GM19468 (cell line): ENCODE results near the gene CTXND1.
"Not testable (repeated sequence)": the region's sequence is repeated elsewhere in the genome, so short reads cannot be mapped to it uniquely, and the experiment has no call there.

Experiments used
- ATAC-seq: cut with Tn5 transposase; IDR thresholded peaks from one replicate; pipeline ENCODE4 v1.9.1; 2021; ENCODE audit warnings: mild to moderate bottlenecking, moderate library complexity, moderate number of reproducible peaks; ENCODE audit not compliant: unreplicated experiment; ENCODE audit errors: extremely low read depth

CTXND1 gene

DNA sequence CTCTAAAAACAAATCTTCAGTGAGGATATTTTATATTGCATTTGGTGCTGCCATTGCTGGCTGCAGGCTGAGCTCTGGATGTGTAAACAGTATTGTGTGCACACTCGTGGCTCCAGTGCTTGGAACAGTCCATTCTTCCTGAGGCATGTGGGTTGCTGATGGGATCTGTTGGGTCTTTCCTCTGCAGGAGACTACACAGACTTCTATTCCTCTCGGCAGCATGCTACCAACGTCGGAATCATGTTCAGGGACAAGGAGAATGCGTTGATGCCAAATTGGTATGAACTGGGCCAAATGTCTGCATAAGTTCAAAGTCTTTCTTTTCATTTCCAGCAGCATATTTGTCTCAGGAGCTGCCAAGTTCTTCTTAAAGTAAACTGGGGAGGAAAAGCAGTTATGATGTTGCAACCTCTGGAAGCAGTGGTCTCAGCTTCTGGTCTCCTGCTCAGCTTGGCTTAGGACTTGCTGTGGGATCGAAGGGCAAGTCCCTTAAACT is 89.9 kb downstream of the CTXND1 start:
- no peak for ATAC-seq

DNA sequence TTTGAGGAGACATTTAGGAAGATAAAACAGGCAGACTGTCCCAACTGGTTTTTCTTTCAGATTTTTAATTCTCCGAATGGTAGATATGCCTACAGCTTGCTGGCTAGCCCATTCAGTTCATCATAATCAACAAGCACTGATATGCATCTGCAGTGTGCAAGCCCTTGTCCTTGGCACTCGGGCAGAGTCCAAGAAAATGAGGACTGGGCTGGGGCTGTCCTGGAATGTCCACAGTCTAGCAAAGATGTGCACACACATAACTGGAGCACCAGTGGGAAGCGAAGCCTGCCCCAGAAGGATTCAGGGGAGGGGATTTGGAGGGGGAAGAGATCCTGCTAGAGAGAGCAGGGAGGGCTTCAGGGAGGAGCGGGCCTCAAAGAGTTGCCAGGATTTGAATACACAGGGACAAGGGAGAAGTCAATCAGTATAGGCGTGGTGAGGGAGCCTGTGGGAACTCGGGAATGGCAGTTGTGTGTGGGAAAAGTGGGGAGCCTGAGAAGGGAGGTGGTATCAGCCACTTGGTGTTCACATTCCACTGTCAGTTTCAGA is 90.5 kb downstream of the CTXND1 start:
- no peak for ATAC-seq

DNA sequence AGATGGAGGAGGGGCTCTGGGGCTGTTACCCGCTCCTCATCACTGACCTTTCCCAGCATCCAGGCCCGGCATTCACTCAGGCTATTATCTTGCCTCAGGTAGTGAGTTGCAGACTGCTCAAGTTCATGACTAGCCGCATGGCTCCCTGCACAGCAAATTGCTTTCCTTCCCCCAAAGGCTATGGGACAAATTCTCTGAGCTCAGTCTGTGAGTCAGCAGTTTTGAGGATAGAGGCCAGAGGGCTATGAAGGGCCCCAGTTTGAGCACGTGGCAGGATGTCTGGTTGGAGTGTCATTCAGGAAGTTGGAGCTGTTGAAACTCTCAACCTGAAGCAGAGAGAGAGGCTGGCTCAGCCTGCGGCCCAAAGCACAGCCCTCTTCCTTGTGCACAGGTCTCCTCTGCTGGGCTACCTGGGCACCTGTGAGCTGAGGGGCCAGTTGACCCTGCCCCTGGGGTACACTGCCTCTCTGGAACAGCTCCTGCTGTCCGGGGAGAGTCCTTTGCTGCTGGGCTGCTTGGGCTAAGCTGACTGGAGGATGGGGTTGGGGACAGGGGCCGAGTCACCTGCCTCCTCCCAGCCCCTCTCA is 91.3 kb downstream of the CTXND1 start:
- peak; percentile 65 for ATAC-seq

GRCh38 chr15:80159811-80160569 is 92.0 kb downstream of the CTXND1 start:
- no peak for ATAC-seq

- ATAC-seq = no peak
Measured at GRCh38 chr15:80159301-80159700, 92.7 kb downstream of the CTXND1 start.

DNA sequence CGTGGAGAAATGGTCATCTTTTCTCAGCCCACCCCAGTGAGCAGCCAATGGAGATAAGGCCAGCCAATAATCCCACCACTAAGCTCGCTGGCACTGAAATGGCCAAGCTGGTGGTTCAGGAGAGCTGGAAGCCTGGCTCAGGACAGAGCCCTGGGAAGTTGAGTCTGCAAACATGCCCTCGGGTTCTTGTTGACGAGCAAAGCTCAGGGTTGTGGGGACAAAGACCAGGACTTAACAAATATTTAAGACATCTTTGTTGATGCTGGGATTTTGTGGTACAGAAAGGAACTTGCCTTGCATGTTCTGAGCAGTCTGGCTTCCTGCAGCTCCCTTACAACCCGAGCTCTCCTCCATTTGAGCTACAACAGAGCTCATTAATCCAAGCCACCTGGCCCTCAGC is 94.8 kb downstream of the CTXND1 start:
- no peak for ATAC-seq

GRCh38 chr15:80156176-80156720 is 95.8 kb downstream of the CTXND1 start:
- ATAC-seq = no peak

DNA sequence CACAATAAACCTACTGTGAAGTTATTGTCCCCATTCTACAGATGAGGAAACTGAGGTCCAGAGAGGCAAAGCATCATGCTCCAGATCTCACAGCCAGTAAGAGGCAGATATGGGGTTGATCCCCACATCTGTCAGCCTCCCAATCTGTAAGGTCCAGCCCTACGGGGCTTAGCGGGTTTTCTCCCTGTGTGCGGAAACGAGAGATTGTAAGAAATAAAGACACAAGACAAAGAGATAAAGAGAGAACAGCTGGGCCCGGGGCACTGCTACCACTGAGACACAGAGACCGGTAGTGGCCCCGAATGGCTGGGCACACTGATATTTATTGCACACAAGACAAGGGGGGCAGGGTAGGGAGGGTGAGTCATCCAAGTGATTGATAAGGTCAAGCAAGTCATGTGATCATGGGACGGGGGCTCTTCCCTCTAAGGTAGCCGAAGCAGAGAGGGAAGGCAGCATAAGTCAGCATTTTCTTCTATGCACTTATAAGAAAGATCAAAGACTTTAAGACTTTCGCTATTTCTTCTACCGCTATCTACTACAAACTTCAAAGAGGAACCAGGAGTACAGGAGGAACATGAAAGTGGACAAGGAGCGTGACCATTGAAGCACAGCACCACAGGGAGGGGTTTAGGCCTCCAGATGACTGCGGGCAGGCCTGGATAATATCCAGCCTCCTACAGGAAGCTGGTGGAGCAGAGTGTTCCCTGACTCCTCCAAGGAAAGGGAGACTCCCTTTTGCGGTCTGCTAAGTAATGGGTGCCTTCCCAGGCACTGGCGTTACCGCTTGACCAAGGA is 96.4 kb downstream of the CTXND1 start:
- not testable (repeated sequence) for ATAC-seq

DNA sequence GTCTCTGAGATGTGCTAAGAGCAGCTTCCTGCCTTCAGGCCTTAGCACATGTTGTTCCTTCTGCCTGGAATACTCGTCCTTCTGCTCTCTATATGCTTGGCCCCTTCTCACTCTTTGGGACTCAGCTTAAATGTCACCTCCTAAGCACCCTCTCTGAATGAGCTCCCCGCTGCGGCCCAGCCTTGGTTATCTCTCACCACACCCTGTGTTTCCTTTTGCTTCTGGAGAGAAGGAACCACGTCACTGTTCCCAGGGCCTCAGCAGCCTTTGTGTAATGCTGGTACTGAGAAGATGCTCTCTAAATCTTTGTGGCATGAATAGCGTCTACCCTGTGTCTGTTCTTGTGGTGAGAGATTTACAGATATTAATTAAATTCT is 97.0 kb downstream of the CTXND1 start:
- no peak for ATAC-seq

DNA sequence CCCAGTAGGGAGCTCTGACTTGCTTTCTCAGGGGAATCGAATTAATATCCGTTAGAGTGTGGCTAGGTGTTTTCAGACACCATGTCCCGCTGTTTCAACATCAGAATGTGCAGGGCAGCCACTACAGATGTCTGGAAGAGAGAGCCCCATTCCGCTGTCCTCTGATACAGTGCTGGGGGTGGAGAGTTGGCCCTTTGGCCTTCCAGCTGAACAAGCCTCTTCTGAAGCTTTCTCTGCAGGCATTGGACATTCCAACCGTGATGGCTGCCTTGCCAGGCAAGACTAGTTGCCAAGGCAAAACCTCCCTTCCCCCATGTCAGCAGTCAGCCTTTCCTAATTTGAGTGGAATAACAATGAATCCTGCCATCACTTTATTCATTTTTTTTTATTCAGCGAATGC is 97.7 kb downstream of the CTXND1 start:
- ATAC-seq = no peak

DNA sequence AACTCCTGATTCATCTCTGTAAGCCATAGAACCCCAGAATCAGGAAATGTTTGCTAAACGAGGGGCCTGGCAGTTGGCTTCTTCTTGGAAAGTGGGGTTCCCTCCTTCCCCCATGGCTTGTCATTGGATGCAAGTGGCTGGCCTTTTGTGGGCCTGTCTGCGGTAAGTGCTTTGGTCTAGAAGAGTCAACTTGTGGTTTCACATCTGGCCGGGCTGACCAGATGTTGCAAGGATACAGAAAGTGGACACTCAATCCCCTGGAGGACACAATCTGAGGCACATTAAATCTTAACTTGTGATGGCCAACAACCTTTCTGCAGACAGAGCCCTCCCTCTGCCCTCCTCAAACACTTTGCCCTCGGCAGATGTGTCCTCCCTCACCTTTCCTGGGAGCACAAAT is 98.1 kb downstream of the CTXND1 start:
- ATAC-seq = no peak

GRCh38 chr15:80152896-80153876 is 98.8 kb downstream of the CTXND1 start, which contains the start of gene FAH:
Gene FAH, plus strand, starts transcription at chr15:80152999. Its CDS starts 56 bp downstream, at chr15:80153055.
- ATAC-seq = no peak

DNA sequence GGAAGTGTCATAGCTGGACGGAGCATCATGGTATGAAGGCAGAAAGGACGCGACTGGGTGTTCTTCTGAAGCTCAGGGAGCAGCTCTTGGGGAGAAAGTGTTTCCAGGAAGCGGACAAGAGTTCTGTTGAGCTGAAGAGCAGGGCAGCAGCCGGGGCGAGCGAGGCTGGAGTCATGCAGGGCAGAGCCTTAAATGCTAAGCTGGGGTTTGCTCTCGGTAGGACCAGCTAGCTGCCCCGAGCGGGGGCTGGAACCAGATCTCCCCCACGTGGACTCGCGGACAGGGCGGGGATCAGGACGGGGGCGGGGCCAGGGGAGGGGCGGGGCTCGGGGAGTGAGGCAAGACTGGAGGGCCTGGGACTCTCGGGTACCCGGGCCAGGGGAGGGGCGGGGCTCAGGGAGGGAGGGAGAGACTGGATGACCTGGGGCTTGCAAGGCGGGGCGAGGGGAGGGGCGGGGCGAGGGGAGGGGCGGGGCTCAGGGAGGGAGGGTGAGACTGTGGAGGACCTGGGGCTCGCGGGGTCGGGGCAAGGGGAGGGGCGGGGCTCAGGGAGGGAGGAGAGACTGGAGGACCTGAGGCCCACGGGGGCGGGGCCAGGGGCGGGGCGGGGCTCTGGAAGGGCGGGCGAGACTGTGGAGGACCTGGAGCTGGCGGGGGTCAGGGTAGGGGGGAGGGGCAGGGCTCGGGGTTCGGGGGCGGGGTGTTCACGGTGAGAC is 99.7 kb downstream of the CTXND1 start:
- no peak for ATAC-seq

DNA sequence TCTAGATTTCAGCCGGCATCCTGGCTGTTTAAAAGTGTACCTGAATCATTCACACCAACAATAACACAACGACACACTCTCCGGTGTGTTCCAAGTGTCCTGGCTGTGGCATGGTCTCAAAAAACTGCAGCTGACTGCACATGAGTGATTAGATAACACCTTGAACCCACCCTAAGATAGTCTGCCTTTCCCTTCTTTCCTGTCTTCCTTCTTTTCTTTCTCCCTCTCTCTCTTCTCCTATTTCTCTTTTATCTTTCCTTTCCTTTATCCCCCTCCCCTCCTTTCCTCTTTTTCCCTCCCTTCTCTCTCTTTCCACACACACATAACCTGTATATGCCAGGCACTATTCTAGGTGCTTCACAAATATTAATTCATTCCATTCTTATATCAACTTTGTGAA is 100.4 kb downstream of the CTXND1 start:
- ATAC-seq = no peak

DNA sequence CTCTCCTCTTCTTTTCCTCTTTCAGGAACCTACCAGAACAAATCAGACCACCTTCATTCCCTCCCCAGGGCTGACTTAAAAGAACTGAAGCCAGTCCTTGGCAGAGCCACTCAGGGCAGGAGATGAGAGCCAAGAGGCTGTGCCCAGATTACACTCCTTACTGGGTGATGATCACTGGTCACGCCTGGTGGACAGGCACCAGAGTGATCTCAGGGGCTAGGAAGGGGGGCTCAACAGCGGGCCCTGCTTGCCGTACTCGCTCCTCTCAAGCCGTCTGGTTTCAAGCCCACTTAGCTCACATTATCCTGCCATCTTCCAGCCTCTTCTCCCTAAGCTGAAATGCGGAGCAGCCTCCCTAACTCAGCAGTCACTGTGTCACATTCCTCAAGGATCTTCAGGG is 100.9 kb downstream of the CTXND1 start:
- no peak for ATAC-seq
